Lung (tissue), 12 donors: Measurements from ENCODE around the gene CUL7. TPM values are rescaled to one million over a fixed set of nuclear protein-coding genes. Genes with fewer than 3 reads are reported as not detected.

Experiments used
- ATAC-seq: fragments of 200-7000 bp; cut with Tn5 transposase; one replicate; pipeline ENCODE4 v1.9.1; 2020; ENCODE audit warnings: moderate number of reproducible peaks; ENCODE audit not compliant: insufficient read depth, low FRiP score
- DNase-seq, 3 donors: peaks; one replicate each; pipeline ENCODE4 v3.0.0-alpha.2; 2013 to 2017
- H3K27ac ChIP-seq, 2 donors: one replicate each; pipeline ENCODE4 v1.5.1; 2013; ENCODE audit warnings: mild to moderate bottlenecking in 2 of 2, moderate library complexity in 2 of 2, control low read depth in 1 of 2, inconsistent platforms in 1 of 2, low read depth in 1 of 2, low read length in 1 of 2
- H3K27me3 ChIP-seq, 3 donors: one replicate each; pipeline ENCODE4 v1.5.1; 2013; ENCODE audit warnings: low read length in 2 of 3; ENCODE audit not compliant: control insufficient read depth in 3 of 3, insufficient read depth in 3 of 3
- H3K36me3 ChIP-seq, 4 donors: one replicate each; pipeline ENCODE4 v1.5.1; 2013; ENCODE audit warnings: low read length in 4 of 4, mild to moderate bottlenecking in 1 of 4, moderate library complexity in 1 of 4; ENCODE audit not compliant: control insufficient read depth in 4 of 4, insufficient read depth in 4 of 4
- H3K4me1 ChIP-seq, 5 donors: one replicate each; pipeline ENCODE4 v1.5.1; 2013; ENCODE audit warnings: low read length in 5 of 5, mild to moderate bottlenecking in 2 of 5, moderate library complexity in 1 of 5; ENCODE audit not compliant: control insufficient read depth in 5 of 5, insufficient read depth in 5 of 5
- H3K4me3 ChIP-seq: one replicate; pipeline ENCODE4 v1.5.1; 2013; ENCODE audit warnings: mild to moderate bottlenecking, control low read depth, moderate library complexity
- H3K9ac ChIP-seq, 2 donors: one replicate each; pipeline ENCODE4 v1.5.1; 2013; ENCODE audit warnings: low read length in 2 of 2, control low read depth in 1 of 2; ENCODE audit not compliant: insufficient read depth in 1 of 2
- H3K9me3 ChIP-seq, 4 donors: one replicate each; pipeline ENCODE4 v1.5.1; 2013; ENCODE audit warnings: low read length in 3 of 4, mild to moderate bottlenecking in 1 of 4, moderate library complexity in 1 of 4; ENCODE audit not compliant: control insufficient read depth in 4 of 4, insufficient read depth in 3 of 4
- WGBS, 2 donors: extraction: QIAGEN DNeasy Blood & Tissue Kit; methylation state at CpG; one replicate each; pipeline ENCODE4 v1.1.7; 2013; 5-methylcytosine and 5-hydroxymethylcytosine counted together
- polyA plus RNA-seq, 2 donors: library from polyadenylated mRNA; stranded (reverse); fragments of 200-250 nt; gene quantifications; one replicate each; pipeline ENCODE4 v1.2.1, GENCODE V29; 2013
- total RNA-seq, 2 donors: library from RNA; depleted of rRNA in 1 of 2; stranded (reverse); fragments of >200 nt in 1 of 2; gene quantifications; one replicate each; pipeline ENCODE4 v1.2.1, GENCODE V29; 2014 to 2021
- TF ChIP-seq, protein P1 (sequence below): IDR thresholded peaks from 2 replicates; pipeline ENCODE4 v1.5.1; 2012; ENCODE audit warnings: mild to moderate bottlenecking; ENCODE audit errors: control extremely low read depth, extremely low read depth
- donor health status: control.
- donor health status: control.
- donor health status: Bipolar disorder and iron deficiency.
- donor health status: healthy.
- donor health status: DM: yes; HTN: yes; CAD: no.

The CUL7 gene
- total and polyA plus RNA-seq, 4 donors, result 8.2 to 23.6 (median 15.2) TPM

DNA sequence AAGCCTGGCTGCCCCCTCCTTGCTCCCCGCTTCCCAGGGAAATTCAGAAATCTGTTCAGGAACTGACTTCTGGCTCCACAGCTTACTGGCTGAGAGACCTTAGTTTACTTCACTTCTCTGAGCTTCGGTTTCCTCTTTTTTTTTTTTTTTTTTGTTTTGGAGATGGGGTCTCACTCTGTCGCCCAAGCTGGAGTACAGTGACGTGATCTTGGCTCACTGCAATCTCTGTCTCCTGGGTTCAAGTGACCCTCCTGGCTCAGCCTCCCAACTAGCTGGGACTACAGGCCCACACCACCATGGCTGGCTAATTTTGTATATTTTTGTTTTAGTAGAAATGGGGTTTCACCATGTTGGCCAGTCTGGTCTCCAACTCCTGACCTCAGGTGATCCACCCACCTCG, 37.4 kb upstream of the CUL7 start:
- ATAC-seq (no peak), DNase-seq (no peak)
- H3K4me1 ChIP-seq, result peaks cover 0 to 64% (median 35%) of the 10 kb centered on the region in 5 donors
- peak overlapping the region in 1 of 2 donors; percentile 26 for H3K9ac ChIP-seq
- no peaks in the 10 kb centered on the region for H3K27me3 ChIP-seq
- TF ChIP-seq, protein P1, sequence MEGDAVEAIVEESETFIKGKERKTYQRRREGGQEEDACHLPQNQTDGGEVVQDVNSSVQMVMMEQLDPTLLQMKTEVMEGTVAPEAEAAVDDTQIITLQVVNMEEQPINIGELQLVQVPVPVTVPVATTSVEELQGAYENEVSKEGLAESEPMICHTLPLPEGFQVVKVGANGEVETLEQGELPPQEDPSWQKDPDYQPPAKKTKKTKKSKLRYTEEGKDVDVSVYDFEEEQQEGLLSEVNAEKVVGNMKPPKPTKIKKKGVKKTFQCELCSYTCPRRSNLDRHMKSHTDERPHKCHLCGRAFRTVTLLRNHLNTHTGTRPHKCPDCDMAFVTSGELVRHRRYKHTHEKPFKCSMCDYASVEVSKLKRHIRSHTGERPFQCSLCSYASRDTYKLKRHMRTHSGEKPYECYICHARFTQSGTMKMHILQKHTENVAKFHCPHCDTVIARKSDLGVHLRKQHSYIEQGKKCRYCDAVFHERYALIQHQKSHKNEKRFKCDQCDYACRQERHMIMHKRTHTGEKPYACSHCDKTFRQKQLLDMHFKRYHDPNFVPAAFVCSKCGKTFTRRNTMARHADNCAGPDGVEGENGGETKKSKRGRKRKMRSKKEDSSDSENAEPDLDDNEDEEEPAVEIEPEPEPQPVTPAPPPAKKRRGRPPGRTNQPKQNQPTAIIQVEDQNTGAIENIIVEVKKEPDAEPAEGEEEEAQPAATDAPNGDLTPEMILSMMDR, result no peak
- peaks cover 0 to 2% (median 0%) of the 10 kb centered on the region in 4 donors for H3K9me3 ChIP-seq
- no peak overlapping the region for H3K4me3 ChIP-seq
- H3K36me3 ChIP-seq, result peaks cover 0 to 2% (median 0%) of the 10 kb centered on the region in 4 donors
- H3K27ac ChIP-seq, result peak overlapping the region in 1 of 2 donors; percentile 83
- 55 to 60% methylated on average over 5 of the region's 5 CpGs for WGBS, 2 donors

DNA sequence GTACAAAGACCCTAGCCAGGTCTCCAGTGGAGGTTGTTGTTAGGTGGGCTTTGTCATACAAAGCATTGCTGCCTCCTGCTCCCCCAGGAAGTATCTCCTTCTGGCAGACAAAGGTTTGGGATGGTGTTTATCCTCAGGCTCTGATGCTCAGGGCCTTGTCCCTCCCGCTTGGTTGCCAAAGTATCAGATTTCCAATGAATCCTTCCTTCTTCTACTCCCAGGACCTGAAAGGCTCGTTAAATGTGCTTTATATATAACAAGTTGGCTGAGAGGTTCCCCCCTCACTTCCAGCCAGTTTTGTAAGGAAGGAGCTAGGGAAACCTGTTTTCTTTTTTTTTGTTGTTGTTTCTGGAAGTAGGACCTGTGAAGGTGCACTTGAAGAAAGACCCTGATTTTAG, 36.9 kb upstream of the CUL7 start:
- Histone ChIP-seq H3K9me3 (peaks cover 0 to 2% (median 0%) of the 10 kb centered on the region in 4 donors), H3K27ac (peak overlapping the region in 1 of 2 donors; percentile 83), H3K9ac (peak overlapping the region in 1 of 2 donors; percentile 26), H3K27me3 (no peaks in the 10 kb centered on the region), H3K36me3 (peaks cover 0 to 2% (median 0%) of the 10 kb centered on the region in 4 donors), H3K4me3 (no peak overlapping the region), H3K4me1 (peaks cover 0 to 59% (median 30%) of the 10 kb centered on the region in 5 donors)
- TF ChIP-seq, protein P1, result no peak
- WGBS, 2 donors, result 62 to 80% methylated on average over 2 of the region's 2 CpGs
- DNase-seq (peak in 2 of 3 donors; percentile 62 to 77), ATAC-seq (no peak)

DNA sequence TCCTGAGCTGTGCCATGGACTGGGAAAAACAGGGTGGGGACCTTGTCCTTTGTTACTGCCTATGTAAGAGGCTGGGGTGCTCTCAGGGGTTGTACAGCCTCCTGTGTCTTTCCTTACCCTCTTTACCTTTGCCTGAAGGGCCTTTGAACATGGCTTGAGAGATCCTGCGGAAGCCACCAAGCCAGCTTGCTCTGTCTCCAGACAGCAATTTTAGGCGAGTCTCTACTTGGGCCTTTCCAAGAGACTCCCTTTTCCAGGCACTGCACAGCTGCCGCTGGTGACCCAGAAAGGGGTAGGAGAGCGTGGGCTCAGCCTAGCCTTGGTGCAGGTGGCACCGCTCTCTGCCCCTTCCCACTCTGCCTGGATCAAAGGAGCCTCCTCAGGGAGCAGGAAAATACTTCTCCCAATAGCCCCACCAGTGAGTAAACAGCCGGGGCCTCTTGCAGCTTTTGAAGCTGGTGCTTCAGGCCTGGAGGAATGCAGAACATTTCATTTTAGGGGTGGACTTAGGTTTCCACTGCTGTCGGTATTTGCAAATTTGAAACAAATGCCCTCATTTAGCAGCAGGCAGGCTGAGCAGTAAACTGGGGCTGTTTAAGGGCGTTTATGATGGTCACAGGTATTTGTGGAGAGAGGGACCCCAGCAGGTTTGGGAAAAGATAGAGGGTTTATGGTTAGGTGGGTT, 36.4 kb upstream of the CUL7 start:
- WGBS, 2 donors, result 60 to 84% methylated on average over 8 of the region's 8 CpGs
- ATAC-seq, result peak; percentile 85
- TF ChIP-seq, protein P1, result no peak

More for the DNA sequence above, 36.4 kb upstream of the CUL7 start:
- peak overlapping the region in 1 of 2 donors; percentile 33 for H3K9ac ChIP-seq
- H3K4me1 ChIP-seq, result peaks cover 0 to 55% (median 29%) of the 10 kb centered on the region in 5 donors
- peak; percentile 66 to 77 (median 77) for DNase-seq
- H3K27ac ChIP-seq, result peak overlapping the region in 1 of 2 donors; percentile 83
- H3K4me3 ChIP-seq, result no peak overlapping the region
- H3K36me3 ChIP-seq, result peaks cover 0 to 2% (median 0%) of the 10 kb centered on the region in 4 donors
- H3K27me3 ChIP-seq, result no peaks in the 10 kb centered on the region
- H3K9me3 ChIP-seq, result peaks cover 0 to 2% (median 0%) of the 10 kb centered on the region in 4 donors
